ENCODE measurements around the gene ZBTB12.

GRCh38 chr6:31876357-31876756 is 25.5 kb downstream of the ZBTB12 start:
- TF ChIP-seq CTCF (IDR thresholded peaks at IDR 0.05): no peak
- TF ChIP-seq POLR2A (IDR thresholded peaks at IDR 0.05): no peak

Measured in ovary (tissue), 3 donors.